SU-DHL-6 (cell line): ENCODE results near the gene IQCM.

Experiments
- H2AFZ ChIP-seq: fragments of 200-600 bp; sonication (generic); 2 replicates; pipeline ENCODE4 v1.6.1; 2014; ENCODE audit warnings: low read depth, mild to moderate bottlenecking, moderate library complexity, mixed read lengths, antibody characterized with exemption, low read length; ENCODE audit not compliant: severe bottlenecking
- H3F3A ChIP-seq: fragments of 200-600 bp; shearing (Covaris generic); 2 replicates; pipeline ENCODE4 v1.6.0; 2016; ENCODE audit warnings: antibody characterized with exemption, mild to moderate bottlenecking; ENCODE audit not compliant: insufficient read depth
- H3K27ac ChIP-seq: fragments of 200-600 bp; sonication (generic); 2 replicates; pipeline ENCODE4 v1.5.1; 2016; ENCODE audit warnings: low read depth, mild to moderate bottlenecking, low read length, moderate library complexity, mixed read lengths
- H3K27me3 ChIP-seq: fragments of 200-600 bp; sonication (generic), shearing (Covaris generic); 2 replicates; pipeline ENCODE4 v1.6.0; 2014; ENCODE audit warnings: mild to moderate bottlenecking, low read length
- H3K36me3 ChIP-seq: fragments of 200-600 bp; sonication (generic); 2 replicates; pipeline ENCODE4 v1.6.1; 2014; ENCODE audit warnings: mild to moderate bottlenecking, low read length, mixed read lengths
- H3K4me2 ChIP-seq: fragments of 300-600, 200-600 bp; shearing (Covaris generic), sonication (generic); 2 replicates; pipeline ENCODE4 v1.6.0; 2014; ENCODE audit warnings: low read length, low read depth, mild to moderate bottlenecking; ENCODE audit not compliant: poor library complexity, severe bottlenecking
- H3K4me3 ChIP-seq: fragments of 200-600 bp; sonication (generic); 2 replicates; pipeline ENCODE4 v1.5.1; 2014; ENCODE audit warnings: antibody characterized with exemption, low read length, mild to moderate bottlenecking, mixed read lengths; ENCODE audit not compliant: insufficient read depth, poor library complexity, severe bottlenecking
- H3K79me2 ChIP-seq: fragments of 200-600 bp; sonication (generic); 2 replicates; pipeline ENCODE4 v1.6.1; 2014; ENCODE audit warnings: mild to moderate bottlenecking, low read length, moderate library complexity; ENCODE audit not compliant: insufficient read depth
- H3K9ac ChIP-seq: fragments of 200-600 bp; sonication (generic); 2 replicates; pipeline ENCODE4 v1.7.0; 2014; ENCODE audit warnings: mild to moderate bottlenecking, low read length
- H3K9me2 ChIP-seq: fragments of 200-600 bp; sonication (generic); replicated peaks from 2 replicates; pipeline ENCODE4 v1.6.1; 2014; ENCODE audit warnings: low read length; ENCODE audit not compliant: insufficient read depth
- H3K9me3 ChIP-seq: fragments of 200-600 bp; sonication (generic); 2 replicates; pipeline ENCODE4 v1.6.1; 2014; ENCODE audit warnings: low read length, mixed read lengths; ENCODE audit not compliant: insufficient read depth
- H4K20me1 ChIP-seq: fragments of 200-600 bp; sonication (generic); 2 replicates; pipeline ENCODE4 v1.6.1; 2014; ENCODE audit warnings: low read depth, mild to moderate bottlenecking, antibody characterized with exemption, low read length, moderate library complexity, mixed read lengths
- EZH2phosphoT487 ChIP-seq: fragments of 200-600 bp; sonication (generic), shearing (Covaris generic); conservative IDR thresholded peaks from 2 replicates; pipeline ENCODE4 v1.6.1; 2018; ENCODE audit warnings: mild to moderate bottlenecking, antibody characterized with exemption, low read length, moderate library complexity, mixed read lengths
- TF ChIP-seq, protein P1 (sequence below): fragments of 200-600 bp; sonication (generic); IDR thresholded peaks from one replicate; pipeline ENCODE4 v1.5.1; 2017; ENCODE audit warnings: antibody characterized with exemption, mild to moderate bottlenecking, low read length, moderate library complexity; ENCODE audit not compliant: insufficient read depth, poor library complexity, severe bottlenecking

IQCM gene

DNA sequence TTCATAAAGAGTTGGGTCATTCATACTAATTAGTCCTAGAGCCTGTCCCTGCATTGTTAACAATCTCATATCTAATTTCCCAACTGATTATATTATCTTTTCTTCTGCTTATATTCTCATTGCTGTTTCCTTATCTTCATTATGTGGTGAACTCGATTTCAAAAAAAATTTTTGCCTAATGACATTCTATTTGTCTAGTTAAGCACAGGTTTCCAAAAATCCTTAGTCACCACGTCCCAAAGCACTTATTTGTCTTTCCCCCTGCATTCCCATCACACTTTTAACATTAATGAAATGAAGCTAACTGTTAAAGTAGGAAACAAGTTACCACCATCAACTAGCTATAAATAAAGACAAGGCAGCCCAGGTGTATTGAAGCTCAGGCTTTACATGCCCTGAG, 131.1 kb downstream of the IQCM start:
- no peaks in the 10 kb centered on the region for H3K27me3 ChIP-seq
- no peak overlapping the region for H3K27ac ChIP-seq
- no peaks in the 10 kb centered on the region for H3K9me3 ChIP-seq
- no peak for TF ChIP-seq EZH2phosphoT487
- TF ChIP-seq, protein P1, sequence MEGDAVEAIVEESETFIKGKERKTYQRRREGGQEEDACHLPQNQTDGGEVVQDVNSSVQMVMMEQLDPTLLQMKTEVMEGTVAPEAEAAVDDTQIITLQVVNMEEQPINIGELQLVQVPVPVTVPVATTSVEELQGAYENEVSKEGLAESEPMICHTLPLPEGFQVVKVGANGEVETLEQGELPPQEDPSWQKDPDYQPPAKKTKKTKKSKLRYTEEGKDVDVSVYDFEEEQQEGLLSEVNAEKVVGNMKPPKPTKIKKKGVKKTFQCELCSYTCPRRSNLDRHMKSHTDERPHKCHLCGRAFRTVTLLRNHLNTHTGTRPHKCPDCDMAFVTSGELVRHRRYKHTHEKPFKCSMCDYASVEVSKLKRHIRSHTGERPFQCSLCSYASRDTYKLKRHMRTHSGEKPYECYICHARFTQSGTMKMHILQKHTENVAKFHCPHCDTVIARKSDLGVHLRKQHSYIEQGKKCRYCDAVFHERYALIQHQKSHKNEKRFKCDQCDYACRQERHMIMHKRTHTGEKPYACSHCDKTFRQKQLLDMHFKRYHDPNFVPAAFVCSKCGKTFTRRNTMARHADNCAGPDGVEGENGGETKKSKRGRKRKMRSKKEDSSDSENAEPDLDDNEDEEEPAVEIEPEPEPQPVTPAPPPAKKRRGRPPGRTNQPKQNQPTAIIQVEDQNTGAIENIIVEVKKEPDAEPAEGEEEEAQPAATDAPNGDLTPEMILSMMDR: no peak
- H3F3A ChIP-seq: no peaks in the 10 kb centered on the region
- no peaks in the 10 kb centered on the region for H3K9me2 ChIP-seq
- H3K9ac ChIP-seq: no peak overlapping the region
- H3K36me3 ChIP-seq: no peaks in the 10 kb centered on the region
- H4K20me1 ChIP-seq: no peaks in the 10 kb centered on the region
- H3K4me3 ChIP-seq: no peak overlapping the region
- H3K4me2 ChIP-seq: no peak overlapping the region
- no peak overlapping the region for H2AFZ ChIP-seq
- H3K79me2 ChIP-seq: no peaks in the 10 kb centered on the region

DNA sequence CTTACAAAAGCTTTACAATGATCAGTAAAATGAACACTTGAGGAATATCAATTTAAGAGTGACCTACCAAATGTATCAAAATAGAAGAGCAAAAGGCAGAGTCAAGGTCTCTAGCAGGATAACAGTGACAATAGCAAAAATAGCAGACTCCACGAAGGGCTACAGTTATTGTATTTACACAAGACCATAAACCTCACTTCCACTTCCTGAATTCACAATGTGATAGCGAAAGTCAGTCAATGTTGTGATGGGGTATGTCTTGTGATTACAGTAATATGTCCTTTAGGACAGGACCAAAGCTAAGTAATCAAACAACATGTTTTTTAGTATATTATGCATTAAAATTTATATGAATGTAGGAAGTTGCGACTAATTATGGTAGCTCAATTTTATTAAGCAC, 139.6 kb downstream of the IQCM start:
- Histone ChIP-seq H3K79me2 (no peaks in the 10 kb centered on the region), H3K4me2 (no peak overlapping the region), H3K9ac (no peak overlapping the region), H3K9me3 (no peaks in the 10 kb centered on the region), H2AFZ (no peak overlapping the region), H3K27me3 (no peaks in the 10 kb centered on the region), H3K36me3 (no peaks in the 10 kb centered on the region), H4K20me1 (no peaks in the 10 kb centered on the region), H3K27ac (no peak overlapping the region), H3K4me3 (no peak overlapping the region), H3F3A (no peaks in the 10 kb centered on the region), H3K9me2 (no peaks in the 10 kb centered on the region)
- no peak for TF ChIP-seq EZH2phosphoT487
- TF ChIP-seq, protein P1: no peak

DNA sequence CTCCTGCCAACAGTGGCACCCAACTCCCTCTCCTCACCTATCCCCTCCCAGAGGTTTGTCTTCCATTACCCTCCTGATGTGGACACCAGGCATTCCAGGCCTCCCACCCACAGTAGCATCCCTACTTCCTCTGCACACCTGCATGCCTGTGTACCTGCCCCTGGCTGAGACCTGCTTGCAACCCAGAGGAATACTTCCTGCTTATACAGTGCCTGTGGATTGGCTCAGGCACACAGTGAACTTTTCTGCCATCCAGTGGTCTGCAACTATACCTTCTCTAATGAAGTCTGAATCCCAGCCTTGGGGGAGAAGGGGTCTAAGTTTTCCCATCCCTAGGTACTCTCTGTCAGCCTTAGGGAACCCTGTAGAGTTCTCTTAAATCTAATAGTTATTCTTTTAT, 169.9 kb downstream of the IQCM start:
- no peaks in the 10 kb centered on the region for H4K20me1 ChIP-seq
- no peak overlapping the region for H3K4me2 ChIP-seq
- no peaks in the 10 kb centered on the region for H3K9me2 ChIP-seq
- TF ChIP-seq, protein P1: no peak
- TF ChIP-seq EZH2phosphoT487: no peak
- no peak overlapping the region for H2AFZ ChIP-seq
- H3K27me3 ChIP-seq: no peaks in the 10 kb centered on the region
- H3F3A ChIP-seq: no peaks in the 10 kb centered on the region; the same call in 1 of the 2 replicates
- H3K9me3 ChIP-seq: no peaks in the 10 kb centered on the region
- no peak overlapping the region for H3K27ac ChIP-seq
- no peaks in the 10 kb centered on the region for H3K79me2 ChIP-seq
- H3K36me3 ChIP-seq: no peaks in the 10 kb centered on the region
- H3K4me3 ChIP-seq: no peak overlapping the region
- H3K9ac ChIP-seq: no peak overlapping the region

DNA sequence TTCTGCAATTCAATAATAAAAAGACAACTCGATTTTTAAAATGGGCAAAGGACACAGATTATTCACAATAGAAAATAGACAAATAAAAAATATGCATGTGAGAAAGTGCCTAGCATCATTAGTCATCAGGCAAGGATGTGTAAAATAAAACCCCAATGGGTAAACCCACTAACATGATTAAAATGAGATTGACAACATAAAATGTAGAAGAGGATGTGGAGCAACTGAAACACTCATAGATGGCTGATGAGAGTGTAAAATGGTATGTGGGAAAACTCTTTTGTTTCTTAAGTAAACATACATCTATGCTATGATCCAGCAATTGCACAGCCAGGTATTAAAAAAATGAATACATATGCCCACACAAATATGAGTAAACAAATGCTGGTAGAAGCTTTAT, 177.6 kb downstream of the IQCM start:
- no peaks in the 10 kb centered on the region for H3K36me3 ChIP-seq
- no peak overlapping the region for H3K9ac ChIP-seq
- no peaks in the 10 kb centered on the region for H3K9me3 ChIP-seq
- H3K9me2 ChIP-seq: no peaks in the 10 kb centered on the region
- no peaks in the 10 kb centered on the region for H3K79me2 ChIP-seq
- TF ChIP-seq EZH2phosphoT487: no peak
- TF ChIP-seq, protein P1: no peak
- no peak overlapping the region for H3K27ac ChIP-seq
- no peaks in the 10 kb centered on the region for H3K27me3 ChIP-seq
- no peaks in the 10 kb centered on the region for H4K20me1 ChIP-seq
- H3K4me2 ChIP-seq: no peak overlapping the region
- H2AFZ ChIP-seq: no peak overlapping the region
- H3K4me3 ChIP-seq: no peak overlapping the region
- H3F3A ChIP-seq: no peaks in the 10 kb centered on the region
